Measurements from ENCODE around the gene RBBP8NL. TPM values are rescaled to one million over a fixed set of nuclear protein-coding genes. Genes with fewer than 3 reads are reported as not detected.

RBBP8NL gene
- total RNA-seq, 1 experiment from 2014 or later = not detected

DNA sequence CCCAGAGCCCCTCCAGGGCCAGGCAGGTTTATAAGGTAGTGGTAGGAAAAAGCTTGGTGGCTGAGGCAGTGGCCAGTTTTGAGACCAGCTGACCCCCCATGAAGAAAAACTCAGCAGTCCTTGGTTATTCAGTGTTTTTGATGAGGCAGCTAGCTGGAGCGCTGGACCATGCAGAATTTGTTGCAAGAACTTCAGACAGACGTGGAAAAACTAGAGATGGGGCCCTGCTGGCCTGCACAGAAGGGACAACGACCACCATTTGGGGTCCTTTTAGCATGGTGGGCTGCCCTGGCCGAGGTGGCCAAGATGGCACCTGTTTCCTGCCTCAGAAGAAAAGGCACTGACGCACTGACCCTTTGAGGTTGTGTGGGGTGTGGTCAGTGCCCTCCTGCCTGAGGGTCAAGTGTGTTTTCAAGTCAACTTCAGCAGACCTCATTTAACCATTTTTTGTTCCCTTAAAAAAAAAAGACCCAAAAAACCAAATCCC lies 37.7 kb downstream of the RBBP8NL start:
- Histone ChIP-seq H3K36me3 (ENCODE audit: insufficient read depth, low read length) (peaks cover 22% of the 10 kb centered on the region), H2AFZ (ENCODE audit: low read length) (no peak overlapping the region), H3K4me2 (ENCODE audit: low read depth, low read length, poor library complexity, severe bottlenecking) (no peak overlapping the region), H3K79me2 (ENCODE audit: low read length) (peaks cover 42% of the 10 kb centered on the region), H3K27ac (ENCODE audit: low read length) (no peak overlapping the region), H3K9me3 (ENCODE audit: low read length) (no peaks in the 10 kb centered on the region), H3K4me1 (ENCODE audit: low read length) (peaks cover 21% of the 10 kb centered on the region), H3K9ac (ENCODE audit: low read length) (no peak overlapping the region), H3K27me3 (ENCODE audit: low read length) (no peaks in the 10 kb centered on the region), H3K4me3 (ENCODE audit: low read length) (no peak overlapping the region), H3K9me2 (replicated peaks; ENCODE audit: insufficient read depth, low read length) (no peaks in the 10 kb centered on the region), H4K20me1 (ENCODE audit: insufficient read depth, low read depth, low read length) (peaks cover 21% of the 10 kb centered on the region)
- no peak for DNase-seq

DNA sequence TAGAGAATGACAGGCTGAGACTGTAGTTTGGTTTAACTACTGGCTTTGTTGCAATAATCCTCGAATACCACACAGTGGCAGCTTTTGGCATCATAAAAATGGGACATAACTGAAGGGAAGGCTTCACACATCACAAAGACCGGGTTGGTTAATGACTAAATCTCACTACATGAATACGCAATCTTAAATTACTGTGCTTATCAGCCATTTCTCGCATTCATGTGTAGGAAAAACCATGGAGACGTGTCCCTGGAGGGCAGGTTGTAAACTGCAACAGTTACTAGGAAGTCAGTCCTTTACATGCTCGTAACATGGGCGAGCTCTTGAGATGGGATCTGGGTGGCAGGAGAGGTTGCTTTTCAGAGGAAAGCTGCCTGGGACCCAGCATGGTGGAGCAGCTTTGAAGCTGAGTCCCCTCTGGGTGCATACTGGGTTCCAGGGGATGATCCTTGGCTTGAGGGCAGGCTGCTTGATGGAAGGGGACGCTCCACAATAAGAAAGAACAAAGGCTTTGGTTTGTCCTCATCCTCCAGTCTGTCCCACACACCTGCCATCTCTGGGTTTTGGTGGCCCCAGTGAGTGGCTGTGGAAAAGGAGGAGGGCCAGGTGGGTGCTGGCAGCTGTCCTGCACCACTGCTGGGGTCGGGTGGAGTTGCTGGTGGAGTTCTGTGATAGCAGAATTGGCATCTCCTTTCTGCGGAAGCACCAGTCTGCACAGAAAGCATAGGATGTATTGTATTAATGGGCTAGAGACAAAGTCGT lies 38.3 kb downstream of the RBBP8NL start:
- Histone ChIP-seq H3K27ac (ENCODE audit: low read length) (no peak overlapping the region), H3K36me3 (ENCODE audit: insufficient read depth, low read length) (peaks cover 22% of the 10 kb centered on the region), H4K20me1 (ENCODE audit: insufficient read depth, low read depth, low read length) (peaks cover 21% of the 10 kb centered on the region), H2AFZ (ENCODE audit: low read length) (no peak overlapping the region), H3K4me1 (ENCODE audit: low read length) (peaks cover 21% of the 10 kb centered on the region), H3K9ac (ENCODE audit: low read length) (peak overlapping the region; percentile 99), H3K79me2 (ENCODE audit: low read length) (peaks cover 48% of the 10 kb centered on the region), H3K9me3 (ENCODE audit: low read length) (no peaks in the 10 kb centered on the region), H3K4me3 (ENCODE audit: low read length) (peak overlapping the region; percentile 93), H3K27me3 (ENCODE audit: low read length) (no peaks in the 10 kb centered on the region), H3K9me2 (replicated peaks; ENCODE audit: insufficient read depth, low read length) (no peaks in the 10 kb centered on the region), H3K4me2 (ENCODE audit: low read depth, low read length, poor library complexity, severe bottlenecking) (peak overlapping the region; percentile 96)
- DNase-seq = no peak

DNA sequence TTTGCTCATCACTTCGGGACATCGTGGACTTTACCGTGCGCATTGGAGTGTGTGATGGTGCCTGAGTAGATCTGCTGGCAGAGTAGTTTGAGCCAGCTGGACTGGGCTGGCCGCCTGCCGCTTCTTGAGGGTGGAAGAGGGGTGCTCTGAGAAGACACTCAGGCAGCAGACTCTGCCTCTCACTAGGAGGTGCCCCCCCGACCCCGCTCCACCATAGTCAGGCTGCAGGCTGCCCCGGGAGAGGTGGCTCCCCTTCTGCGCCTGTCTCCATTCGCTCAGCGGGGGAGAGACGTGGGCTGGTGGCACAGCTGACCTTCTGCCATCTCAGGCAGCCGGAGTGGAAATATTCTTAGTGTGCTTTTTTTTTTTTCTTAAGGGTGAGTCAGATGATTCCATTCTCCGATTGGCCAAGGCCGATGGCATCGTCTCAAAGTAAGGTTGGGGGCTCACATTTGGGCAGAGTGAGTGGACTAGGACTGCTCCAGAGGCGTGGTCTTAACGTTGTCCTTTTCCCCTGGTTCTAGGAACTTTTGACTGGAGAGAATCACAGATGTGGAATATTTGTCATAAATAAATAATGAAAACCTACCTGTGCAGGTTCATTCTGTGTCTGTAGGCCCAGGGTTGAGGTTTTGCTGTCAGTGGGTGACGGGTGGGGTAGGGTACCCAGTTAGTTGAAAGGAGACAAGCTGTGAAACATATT lies 39.3 kb downstream of the RBBP8NL start:
- peak overlapping the region; percentile 99 for H3K9ac ChIP-seq (ENCODE audit: low read length)
- H3K4me2 ChIP-seq (ENCODE audit: low read depth, low read length, poor library complexity, severe bottlenecking) = peak overlapping the region; percentile 96
- peak overlapping the region; percentile 93 for H3K4me3 ChIP-seq (ENCODE audit: low read length)
- peaks cover 22% of the 10 kb centered on the region for H3K36me3 ChIP-seq (ENCODE audit: insufficient read depth, low read length)
- no peak for DNase-seq
- H3K27ac ChIP-seq (ENCODE audit: low read length) = peak overlapping the region; percentile 73; the same call in 1 of the 2 replicates
- no peaks in the 10 kb centered on the region for H3K9me2 ChIP-seq (replicated peaks; ENCODE audit: insufficient read depth, low read length)
- peaks cover 21% of the 10 kb centered on the region for H3K4me1 ChIP-seq (ENCODE audit: low read length)
- H4K20me1 ChIP-seq (ENCODE audit: insufficient read depth, low read depth, low read length) = peaks cover 21% of the 10 kb centered on the region
- H3K27me3 ChIP-seq (ENCODE audit: low read length) = no peaks in the 10 kb centered on the region
- H3K79me2 ChIP-seq (ENCODE audit: low read length) = peaks cover 51% of the 10 kb centered on the region
- no peaks in the 10 kb centered on the region for H3K9me3 ChIP-seq (ENCODE audit: low read length)
- H2AFZ ChIP-seq (ENCODE audit: low read length) = no peak overlapping the region

DNA sequence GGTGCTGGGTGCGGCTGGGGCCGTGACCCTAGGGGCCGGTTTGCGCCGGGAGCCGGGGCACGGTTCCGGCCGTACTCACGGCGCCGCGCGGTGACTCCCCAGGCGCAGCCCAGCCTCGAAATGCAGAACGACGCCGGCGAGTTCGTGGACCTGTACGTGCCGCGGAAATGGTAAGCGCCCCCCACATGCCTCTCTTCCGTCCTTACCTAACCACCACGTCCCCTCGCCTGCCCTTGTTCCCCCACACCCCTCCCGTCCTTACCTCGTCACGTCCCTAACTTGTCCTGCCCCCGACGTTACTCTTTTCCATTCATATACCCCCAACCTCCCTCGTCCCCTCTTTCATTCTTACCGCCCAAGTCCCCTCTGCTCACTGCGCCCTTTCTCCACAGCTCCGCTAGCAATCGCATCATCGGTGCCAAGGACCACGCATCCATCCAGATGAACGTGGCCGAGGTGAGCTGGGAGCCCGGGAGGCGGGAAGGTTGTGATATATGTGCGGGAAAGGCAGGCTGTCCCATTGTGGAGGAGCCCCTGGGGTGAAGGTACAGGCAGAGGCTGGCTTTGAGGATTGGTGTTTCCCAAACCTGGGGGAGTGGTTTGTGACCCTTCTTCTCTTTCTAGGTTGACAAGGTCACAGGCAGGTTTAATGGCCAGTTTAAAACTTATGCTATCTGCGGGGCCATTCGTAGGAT lies 40.0 kb downstream of the RBBP8NL start:
- Histone ChIP-seq H3K9me2 (replicated peaks; ENCODE audit: insufficient read depth, low read length) (no peaks in the 10 kb centered on the region), H3K4me3 (ENCODE audit: low read length) (peak overlapping the region; percentile 93), H3K4me2 (ENCODE audit: low read depth, low read length, poor library complexity, severe bottlenecking) (peak overlapping the region; percentile 96), H3K4me1 (ENCODE audit: low read length) (peaks cover 21% of the 10 kb centered on the region), H3K27me3 (ENCODE audit: low read length) (no peaks in the 10 kb centered on the region), H3K79me2 (ENCODE audit: low read length) (peaks cover 51% of the 10 kb centered on the region), H2AFZ (ENCODE audit: low read length) (no peak overlapping the region), H3K9ac (ENCODE audit: low read length) (peak overlapping the region; percentile 99), H4K20me1 (ENCODE audit: insufficient read depth, low read depth, low read length) (peaks cover 21% of the 10 kb centered on the region), H3K27ac (ENCODE audit: low read length) (peak overlapping the region; percentile 73), H3K36me3 (ENCODE audit: insufficient read depth, low read length) (peaks cover 25% of the 10 kb centered on the region), H3K9me3 (ENCODE audit: low read length) (no peaks in the 10 kb centered on the region)
- DNase-seq = peak; percentile 66

DNA sequence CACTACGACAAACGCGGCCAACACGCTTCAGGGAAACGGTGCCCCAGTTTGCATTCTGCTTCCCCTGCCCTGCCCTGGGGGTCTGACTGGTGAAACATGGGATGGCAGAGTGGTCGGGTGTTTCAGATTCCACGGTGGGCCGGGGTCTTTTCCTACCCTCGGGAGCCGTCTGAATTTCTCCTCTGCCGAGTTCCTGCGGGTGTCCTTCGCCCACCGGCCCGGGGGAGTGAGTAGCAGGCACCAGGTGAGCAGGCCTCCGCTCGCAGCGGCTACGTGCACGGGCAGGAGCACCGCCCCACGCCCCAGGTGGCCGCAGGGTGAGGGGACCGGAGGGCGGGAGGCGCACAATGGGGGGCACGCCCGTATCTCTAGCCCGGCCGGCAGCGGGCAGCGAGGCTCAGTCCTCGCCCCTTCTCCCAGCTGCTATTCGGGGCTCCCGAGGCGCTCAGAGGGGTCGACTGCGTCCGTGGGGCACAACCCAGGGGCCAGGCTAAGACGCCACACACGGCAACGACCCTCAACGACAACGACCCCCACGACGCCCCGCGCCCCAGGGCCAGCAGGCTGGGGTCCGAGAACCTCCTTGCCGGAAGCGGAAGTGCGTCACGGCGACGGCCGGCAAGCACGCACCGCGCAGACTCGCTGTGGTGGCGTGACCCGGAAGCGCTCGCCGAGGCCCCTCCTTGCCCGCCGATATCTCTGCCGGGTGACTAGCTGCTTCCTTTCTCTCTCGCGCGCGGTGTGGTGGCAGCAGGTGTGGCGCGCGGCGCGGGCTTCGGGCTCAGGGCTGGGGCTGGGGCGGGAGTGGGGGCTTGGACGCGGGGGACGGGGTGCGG lies 40.7 kb downstream of the RBBP8NL start, which contains the start of gene RPS21:
Gene RPS21, plus strand, starts transcription at position 721 of the 836 bp plus-strand sequence. CDS start 236 bp downstream, outside the sequence.
- peaks cover 21% of the 10 kb centered on the region for H4K20me1 ChIP-seq (ENCODE audit: insufficient read depth, low read depth, low read length)
- no peaks in the 10 kb centered on the region for H3K27me3 ChIP-seq (ENCODE audit: low read length)
- no peaks in the 10 kb centered on the region for H3K9me2 ChIP-seq (replicated peaks; ENCODE audit: insufficient read depth, low read length)
- H3K9me3 ChIP-seq (ENCODE audit: low read length) = no peaks in the 10 kb centered on the region
- H2AFZ ChIP-seq (ENCODE audit: low read length) = no peak within 1 kb of the TSS
- H3K36me3 ChIP-seq (ENCODE audit: insufficient read depth, low read length) = peaks cover 32% of the 10 kb centered on the region
- H3K79me2 ChIP-seq (ENCODE audit: low read length) = peaks cover 51% of the 10 kb centered on the region
- H3K4me1 ChIP-seq (ENCODE audit: low read length) = peaks cover 21% of the 10 kb centered on the region
- H3K27ac ChIP-seq (ENCODE audit: low read length) = peak within 1 kb of the TSS; percentile 73
- H3K9ac ChIP-seq (ENCODE audit: low read length) = peak within 1 kb of the TSS; percentile 99
- DNase-seq = peak; percentile 97
- peak within 1 kb of the TSS; percentile 96 for H3K4me2 ChIP-seq (ENCODE audit: low read depth, low read length, poor library complexity, severe bottlenecking)
- peak within 1 kb of the TSS; percentile 93 for H3K4me3 ChIP-seq (ENCODE audit: low read length)

DNA sequence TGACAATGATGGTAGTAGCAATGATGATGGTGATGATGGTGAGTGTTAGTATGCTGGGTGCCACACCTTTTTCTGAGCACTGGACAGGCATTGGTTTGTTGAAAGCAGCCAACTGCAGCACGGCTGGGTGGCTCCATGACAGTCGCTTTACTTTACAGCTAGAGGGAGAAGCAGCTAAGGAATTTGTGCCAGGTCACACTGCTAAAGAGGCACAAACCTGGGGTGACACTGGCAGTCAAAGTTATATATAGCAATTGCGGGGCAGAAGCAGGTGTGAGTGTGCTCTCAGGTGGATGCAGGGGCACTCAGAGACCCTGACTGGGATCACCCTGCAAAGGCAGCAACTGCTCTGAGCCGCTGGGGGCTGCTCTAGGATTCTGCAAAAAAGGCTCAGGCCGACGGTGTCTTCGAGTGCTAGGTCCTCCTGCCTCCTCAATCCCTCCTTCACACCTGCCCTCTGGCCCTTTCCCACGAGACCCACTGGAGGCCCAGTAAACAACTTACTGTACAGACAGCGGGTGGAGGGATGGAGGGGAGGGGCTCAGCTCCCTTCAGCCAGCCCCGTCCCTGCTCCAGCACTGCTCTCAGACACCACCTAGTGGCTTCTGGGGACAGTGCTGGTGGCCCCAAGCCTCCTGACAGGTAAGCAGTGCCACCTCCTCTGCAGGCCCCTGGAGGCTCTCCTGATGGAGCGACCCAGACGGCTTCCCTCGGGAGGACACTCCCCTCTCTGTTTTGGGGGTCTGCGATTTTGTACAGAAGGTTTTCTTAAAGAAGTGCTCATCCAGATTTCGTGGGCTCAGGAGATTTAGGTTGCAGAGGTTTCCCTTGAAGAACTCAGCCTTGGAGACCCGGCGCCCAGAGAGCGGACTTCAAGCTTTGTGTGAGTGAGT lies 44.8 kb downstream of the RBBP8NL start:
- DNase-seq = peak; percentile 91
- H3K4me3 ChIP-seq (ENCODE audit: low read length) = no peak overlapping the region
- H3K27me3 ChIP-seq (ENCODE audit: low read length) = no peaks in the 10 kb centered on the region
- H3K9me3 ChIP-seq (ENCODE audit: low read length) = no peaks in the 10 kb centered on the region
- no peak overlapping the region for H3K27ac ChIP-seq (ENCODE audit: low read length)
- H3K4me2 ChIP-seq (ENCODE audit: low read depth, low read length, poor library complexity, severe bottlenecking) = no peak overlapping the region
- no peak overlapping the region for H3K9ac ChIP-seq (ENCODE audit: low read length)
- H3K9me2 ChIP-seq (replicated peaks; ENCODE audit: insufficient read depth, low read length) = no peaks in the 10 kb centered on the region
- H3K79me2 ChIP-seq (ENCODE audit: low read length) = peaks cover 36% of the 10 kb centered on the region
- H3K4me1 ChIP-seq (ENCODE audit: low read length) = peaks cover 8% of the 10 kb centered on the region
- H4K20me1 ChIP-seq (ENCODE audit: insufficient read depth, low read depth, low read length) = peaks cover 5% of the 10 kb centered on the region; the same call in 1 of the 2 replicates
- peaks cover 10% of the 10 kb centered on the region for H3K36me3 ChIP-seq (ENCODE audit: insufficient read depth, low read length)
- no peak overlapping the region for H2AFZ ChIP-seq (ENCODE audit: low read length)

DNA sequence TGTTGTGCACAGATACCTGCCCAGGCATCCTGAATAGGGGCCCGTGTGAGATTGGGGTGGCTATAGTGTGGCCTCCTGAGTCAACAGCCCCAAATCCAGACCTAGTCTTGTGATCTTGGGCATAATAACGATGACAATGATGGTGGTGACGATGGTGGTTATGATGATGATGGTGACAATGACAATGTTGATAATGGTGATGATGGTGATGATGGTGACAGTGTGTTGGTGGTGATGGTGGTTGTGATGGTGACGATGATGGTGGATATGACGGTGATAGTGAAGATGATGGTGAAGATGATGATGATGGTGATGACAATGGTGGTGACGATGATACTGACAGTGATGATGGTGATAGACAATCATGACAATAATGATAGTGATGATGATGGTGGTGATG lies 45.5 kb downstream of the RBBP8NL start:
- H3K4me1 ChIP-seq (ENCODE audit: low read length) = peaks cover 8% of the 10 kb centered on the region
- peaks cover 30% of the 10 kb centered on the region for H3K79me2 ChIP-seq (ENCODE audit: low read length)
- no peak overlapping the region for H3K27ac ChIP-seq (ENCODE audit: low read length)
- no peak overlapping the region for H2AFZ ChIP-seq (ENCODE audit: low read length)
- H3K27me3 ChIP-seq (ENCODE audit: low read length) = no peaks in the 10 kb centered on the region
- no peaks in the 10 kb centered on the region for H3K9me3 ChIP-seq (ENCODE audit: low read length)
- no peaks in the 10 kb centered on the region for H3K9me2 ChIP-seq (replicated peaks; ENCODE audit: insufficient read depth, low read length)
- no peaks in the 10 kb centered on the region for H4K20me1 ChIP-seq (ENCODE audit: insufficient read depth, low read depth, low read length)
- DNase-seq = no peak
- no peak overlapping the region for H3K4me2 ChIP-seq (ENCODE audit: low read depth, low read length, poor library complexity, severe bottlenecking)
- no peak overlapping the region for H3K9ac ChIP-seq (ENCODE audit: low read length)
- no peak overlapping the region for H3K4me3 ChIP-seq (ENCODE audit: low read length)
- H3K36me3 ChIP-seq (ENCODE audit: insufficient read depth, low read length) = peaks cover 10% of the 10 kb centered on the region
